NCI-H1417 (cell line): Measurements from ENCODE around the gene KLF8.
"Not testable (repeated sequence)": the region's sequence is repeated elsewhere in the genome, so short reads cannot be mapped to it uniquely, and the experiment has no call there.

ENCODE experiments used
- DNase-seq, 3 experiments: peaks; one replicate each; lab custom pipeline; 2025; lab: John Stamatoyannopoulos, UW

KLF8 gene

DNA sequence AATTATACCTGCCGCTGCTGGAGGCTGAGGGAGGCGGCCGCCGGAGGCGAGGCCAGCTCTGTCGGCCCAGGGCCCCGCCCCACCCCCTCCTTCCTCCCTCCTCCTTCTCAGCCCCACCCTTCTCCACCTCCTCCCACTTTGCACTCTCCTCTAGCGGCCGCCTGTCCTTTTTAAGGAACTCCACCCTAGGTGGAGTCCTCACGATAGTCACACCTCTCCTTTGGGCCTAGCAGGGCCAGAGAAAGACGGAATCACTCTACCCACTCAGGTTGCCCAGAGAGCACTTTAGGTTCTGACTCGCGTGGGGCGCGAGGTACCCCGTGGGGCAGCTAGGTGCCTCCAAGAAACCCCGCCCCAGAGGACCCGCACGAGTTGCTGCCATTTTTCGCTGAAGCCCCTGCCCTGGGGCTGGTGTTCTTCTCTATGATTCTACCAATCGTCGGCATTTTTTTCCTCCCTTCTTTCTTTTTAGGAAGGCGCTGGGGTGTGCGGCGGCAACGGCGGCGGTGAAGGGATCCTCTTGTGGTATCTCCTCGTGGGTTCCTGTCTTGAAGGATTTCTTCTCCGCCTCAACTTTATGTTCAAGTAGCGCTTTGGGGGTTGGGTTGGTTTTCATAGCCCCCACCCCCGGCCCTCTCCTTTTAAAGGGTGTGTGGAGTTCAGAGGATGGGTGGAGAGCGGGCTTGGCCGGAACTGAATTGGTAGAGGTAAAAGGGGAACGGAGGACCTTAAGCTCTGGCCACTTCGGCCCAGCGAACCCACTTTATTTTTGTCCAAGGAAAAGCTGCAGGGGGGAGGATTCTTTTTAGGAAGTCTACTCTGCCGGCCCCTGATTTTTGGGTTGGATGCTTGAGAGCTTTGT lies at the start of gene KLF8:
Gene KLF8, plus strand, starts transcription at position 136 of the 862 bp plus-strand sequence. CDS start 979 bp downstream, outside the sequence.
- peak in 1 of 3 experiments; percentile 0 for DNase-seq

DNA sequence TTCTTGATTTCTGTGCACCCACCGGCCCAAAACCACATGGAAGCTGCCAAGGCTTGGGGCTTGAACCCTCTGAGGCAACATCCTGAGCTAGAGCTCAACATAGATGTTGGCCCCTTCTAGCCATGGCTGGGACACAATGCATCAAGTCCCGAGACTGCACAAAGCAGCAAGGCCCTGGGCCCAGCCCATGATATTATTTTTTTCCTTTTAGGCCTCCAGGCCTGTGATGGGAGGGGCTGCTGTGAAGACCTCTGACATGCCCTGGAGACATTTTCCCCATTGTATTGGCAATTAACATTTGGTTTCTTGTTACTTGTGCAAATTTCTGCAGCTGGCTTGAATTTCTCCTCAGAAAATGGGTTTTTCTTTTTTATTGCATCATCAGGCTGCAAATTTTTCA lies 25.2 kb upstream of the KLF8 start:
- DNase-seq, result not testable (repeated sequence)

DNA sequence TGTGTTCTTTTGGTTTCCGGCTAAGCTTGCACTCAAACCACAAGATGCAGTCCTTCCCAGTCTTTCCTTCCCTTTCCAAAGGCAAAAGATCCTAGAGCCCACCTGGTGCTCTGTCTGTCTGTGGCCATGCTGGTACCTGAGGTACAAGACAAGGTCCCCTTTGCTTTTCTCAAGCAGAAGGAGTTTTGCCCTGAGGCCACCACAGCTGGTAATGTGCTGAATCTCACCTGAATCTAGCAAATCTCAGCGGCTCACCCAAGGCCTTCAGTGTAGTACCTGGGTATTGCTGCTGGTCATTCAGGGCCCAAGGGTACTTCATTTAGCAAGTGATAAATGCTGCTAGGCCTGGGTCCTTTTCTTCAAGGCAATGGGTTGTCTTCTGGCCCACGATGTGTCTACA lies 20.5 kb upstream of the KLF8 start:
- DNase-seq, result no peak

DNA sequence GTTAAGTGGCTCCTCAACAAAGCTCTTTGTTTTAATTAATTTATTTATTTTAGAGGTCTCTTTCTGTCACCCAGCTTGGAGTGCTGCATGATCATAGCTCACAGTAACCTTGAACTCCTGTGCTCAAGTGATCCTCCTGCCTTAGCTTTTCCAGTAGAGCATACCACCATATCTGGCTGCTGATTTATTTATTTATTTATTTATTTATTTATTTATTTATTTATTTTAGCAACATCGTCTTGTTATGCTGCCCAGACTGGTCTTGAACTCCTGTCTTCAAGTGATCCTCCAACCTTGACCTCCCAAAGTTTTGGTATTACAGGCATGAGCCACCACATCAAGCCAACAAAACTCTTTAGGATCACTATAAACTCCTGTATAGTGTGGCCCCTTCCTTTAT lies 15.8 kb upstream of the KLF8 start:
- no peak for DNase-seq

DNA sequence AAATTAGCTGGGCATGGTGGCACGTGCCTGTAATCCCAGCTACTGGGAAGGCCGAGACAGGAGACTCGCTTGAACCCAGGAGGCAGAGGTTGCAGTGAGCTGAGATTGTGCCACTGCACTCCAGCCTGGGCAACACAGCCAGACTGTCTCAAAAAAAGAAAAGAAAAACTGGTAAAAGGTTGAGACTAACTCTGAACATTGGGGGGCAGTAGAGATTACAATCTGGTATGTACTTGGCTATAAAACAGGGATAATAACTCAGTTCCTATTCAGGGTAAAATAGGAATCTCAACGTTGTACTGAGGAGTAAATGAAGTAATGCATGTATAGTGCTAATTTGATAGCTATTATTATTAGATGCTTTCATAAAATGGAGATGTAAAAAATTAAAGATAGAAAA lies 12.5 kb upstream of the KLF8 start:
- DNase-seq, result peak in 1 of 3 experiments; percentile 2

DNA sequence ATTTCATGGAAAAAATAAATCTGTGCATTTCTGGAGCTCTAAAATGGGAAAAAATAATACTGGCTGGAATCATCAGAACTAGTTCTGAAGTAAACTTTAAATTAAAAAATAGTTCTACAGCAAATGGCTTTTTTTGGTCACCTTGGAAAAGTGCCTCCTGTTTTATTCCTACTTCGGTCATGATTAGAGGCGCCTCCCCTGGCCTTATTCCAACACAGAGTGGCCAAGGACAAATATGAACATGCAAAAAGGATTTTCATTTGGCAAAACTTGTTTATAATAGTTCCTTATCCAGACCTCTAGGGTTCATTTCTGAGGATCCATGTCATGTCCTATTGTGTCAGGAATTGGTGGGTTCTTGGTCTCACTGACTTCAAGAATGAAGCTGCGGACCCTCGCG lies 11.1 kb upstream of the KLF8 start:
- DNase-seq, result no peak

DNA sequence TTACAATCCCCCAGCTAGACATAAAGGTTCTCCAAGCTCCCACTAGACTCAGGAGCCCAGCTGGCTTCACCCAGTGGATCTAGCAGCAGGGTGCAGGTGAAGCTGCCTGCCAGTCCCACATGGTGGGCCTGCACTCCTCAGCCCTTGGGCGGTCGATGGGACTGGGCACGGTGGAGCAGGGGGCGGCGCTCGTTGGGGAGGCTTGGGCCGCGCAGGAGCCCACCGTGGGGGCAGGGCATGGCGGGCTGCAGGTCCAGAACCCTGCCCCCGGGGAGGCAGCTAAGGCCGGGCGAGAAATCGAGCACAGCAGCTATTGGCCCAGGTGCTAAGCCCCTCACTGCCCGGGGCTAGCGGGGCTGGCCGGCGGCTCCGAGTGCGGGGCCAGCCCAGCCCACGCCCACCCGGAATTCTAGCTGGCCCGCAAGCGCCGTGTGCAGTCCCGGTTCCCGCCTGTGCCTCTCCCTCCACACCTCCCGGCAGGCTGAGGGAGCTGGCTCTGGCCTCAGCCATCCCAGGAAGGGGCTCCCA lies 9.6 kb upstream of the KLF8 start:
- DNase-seq, result no peak

DNA sequence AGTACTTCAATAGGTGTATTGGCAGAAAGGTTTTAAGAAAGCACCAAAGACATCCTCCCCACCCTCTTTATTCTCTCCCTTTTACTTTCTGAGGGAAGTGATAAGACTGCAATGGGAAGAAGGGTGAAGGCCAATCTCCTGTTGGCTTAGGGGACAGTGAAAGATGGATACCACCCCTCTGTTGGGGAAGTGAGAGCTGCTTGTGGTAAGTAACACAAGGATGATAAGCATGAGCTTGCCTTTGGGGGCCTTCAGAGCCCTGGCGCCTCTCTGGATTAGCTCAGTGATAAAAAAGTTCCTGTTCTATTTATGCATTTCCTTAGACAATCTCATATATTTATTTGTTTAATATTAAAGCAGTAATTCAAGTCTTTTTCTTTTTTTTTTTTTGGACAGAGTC lies 5.2 kb upstream of the KLF8 start:
- no peak for DNase-seq

DNA sequence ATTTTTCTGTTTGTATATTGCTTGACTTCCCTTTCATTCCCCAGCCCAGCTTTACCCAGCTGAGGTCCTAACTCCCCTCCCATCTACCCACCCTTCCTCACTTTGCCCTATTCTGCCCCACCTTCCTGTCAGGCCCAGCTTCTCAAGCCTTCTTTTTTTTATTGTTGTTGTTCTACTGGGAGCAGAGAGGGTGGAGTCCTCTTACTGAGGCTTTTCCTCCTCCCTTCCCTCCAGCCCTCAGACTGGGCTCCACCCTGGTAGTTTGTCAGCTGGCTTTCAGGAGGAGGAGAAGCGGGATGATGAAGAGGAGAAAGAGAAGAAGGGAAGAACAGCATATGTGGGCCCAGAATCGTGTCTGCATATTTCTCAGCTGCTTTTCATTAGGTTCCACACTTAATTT lies 3.2 kb upstream of the KLF8 start:
- no peak for DNase-seq

DNA sequence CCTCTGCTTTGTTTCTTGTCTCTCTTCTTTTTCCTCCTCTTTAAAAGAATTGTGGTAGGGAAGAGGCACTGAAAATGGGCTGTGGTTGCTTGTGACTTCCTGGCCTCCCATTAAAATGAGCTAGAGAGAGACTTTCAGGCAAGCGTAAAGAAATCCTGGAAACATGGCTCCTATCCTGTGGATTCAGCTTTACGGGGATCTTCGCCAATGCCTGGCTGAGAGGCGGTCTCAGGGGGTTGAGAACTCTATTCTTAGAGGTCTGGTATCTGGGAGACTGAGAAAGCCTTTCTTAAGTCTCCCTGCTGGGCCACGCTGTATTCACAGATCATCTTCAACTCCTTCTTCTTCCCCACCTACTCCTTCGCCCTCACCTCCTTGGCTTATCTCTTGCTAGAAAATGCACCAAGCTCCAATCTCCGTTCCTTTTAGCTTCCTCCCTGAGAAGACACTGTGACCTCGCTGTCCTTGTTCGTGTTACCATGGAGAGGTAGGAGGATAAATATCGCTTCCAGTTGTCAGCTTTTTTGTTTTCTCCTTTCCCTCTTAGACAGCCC lies 542 bp upstream of the KLF8 start:
- no peak for DNase-seq

DNA sequence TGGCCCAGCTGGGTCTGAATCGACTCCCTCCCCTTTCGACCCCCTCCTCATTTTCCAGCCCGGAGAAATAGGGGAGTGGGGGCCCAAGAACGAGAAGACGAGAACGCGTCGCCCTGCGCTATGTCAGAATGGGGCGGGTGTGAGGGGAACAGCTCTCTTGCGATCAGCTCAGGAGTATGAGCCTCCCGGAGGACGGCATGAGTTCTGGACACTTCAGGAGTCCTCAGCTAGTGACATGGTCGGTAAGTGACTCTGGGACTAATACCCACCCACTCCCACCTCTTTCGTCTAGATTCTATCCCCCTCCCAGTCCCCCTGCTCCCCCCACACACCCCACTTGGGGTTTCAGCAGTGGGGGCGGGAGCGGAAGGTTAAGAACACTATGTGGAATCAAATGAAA lies 944 bp downstream of the KLF8 start:
- DNase-seq, result no peak

DNA sequence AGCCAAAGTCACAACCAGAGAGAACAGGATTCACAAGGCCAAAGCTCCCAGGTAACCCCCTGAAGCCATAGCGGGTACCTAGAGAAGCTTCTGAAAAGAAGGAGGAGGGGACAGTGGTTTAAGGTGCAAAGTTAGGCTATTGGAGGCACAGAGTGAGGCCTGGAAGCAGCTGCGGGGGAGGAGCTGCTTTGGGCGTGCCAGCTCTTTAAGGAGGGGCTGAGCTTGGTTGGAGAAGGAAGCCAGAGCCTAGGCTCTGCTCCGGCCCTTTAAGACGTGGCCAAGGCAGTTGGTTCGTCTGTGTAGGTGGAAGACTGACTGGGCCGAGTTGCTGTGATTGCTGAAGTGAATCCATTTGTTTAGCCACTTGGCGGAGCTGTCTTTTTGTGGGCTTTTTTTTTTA lies 1.5 kb downstream of the KLF8 start:
- no peak for DNase-seq

DNA sequence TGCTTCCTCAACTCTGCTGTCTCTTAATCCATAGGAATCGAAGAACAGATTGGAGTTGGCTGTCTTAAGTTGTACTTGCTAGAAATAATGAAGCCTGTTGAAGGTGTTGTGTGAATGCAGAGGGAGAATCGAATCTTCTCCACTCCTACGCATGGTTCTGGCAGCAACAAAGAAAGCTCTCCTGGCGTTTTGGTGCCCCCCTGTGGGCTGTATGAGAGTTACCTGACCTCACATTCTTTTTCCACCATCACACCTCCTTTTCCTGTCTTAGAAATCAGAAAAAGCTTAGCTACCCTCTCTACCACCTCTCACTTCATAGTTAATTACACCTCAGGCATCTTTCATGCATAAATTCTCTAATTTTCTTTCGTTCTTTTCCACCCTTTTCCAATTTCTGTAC lies 16.3 kb downstream of the KLF8 start:
- peak in 2 of 3 experiments; percentile 25 to 70 for DNase-seq

DNA sequence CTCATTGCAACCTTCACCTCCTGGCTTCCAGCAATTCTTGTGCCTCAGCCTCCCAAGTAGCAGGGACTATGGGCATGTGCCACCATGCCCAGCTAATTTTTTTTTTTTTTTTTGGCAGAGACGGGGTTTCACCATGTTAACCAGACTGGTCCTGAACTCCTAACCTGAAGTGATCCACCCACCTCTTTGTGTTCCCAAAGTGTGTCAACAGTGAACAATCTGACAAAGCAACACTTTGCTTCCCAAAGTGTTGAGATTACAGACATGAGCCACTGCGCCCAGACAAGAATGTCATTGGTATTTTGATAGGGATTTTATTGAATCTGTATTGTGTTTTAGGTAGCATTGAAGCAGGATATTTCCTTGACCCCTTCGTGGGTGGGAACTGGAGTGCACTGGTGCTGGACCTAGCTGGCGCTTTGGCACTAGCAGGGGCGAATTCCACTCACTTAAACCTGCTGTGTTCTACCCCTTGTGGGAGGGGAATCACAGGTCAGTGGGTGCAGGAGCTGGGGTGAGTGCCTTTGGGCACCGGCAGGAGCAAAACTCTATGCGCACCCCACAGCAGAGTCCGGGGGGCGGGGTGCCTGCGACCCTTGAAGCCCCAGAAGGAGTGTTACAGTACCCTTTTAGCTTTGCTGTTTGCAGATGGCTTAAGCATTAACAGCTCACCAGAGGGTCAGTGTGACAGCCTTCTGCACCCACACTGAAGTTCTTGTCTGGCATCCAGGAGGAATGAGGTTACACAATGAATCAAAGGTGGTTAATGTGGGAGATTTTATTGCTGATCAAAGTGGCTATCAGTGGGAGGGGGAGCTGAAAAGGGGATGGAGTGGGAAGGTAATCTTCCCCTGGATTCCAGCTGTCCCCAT lies 21.9 kb downstream of the KLF8 start:
- no peak for DNase-seq

DNA sequence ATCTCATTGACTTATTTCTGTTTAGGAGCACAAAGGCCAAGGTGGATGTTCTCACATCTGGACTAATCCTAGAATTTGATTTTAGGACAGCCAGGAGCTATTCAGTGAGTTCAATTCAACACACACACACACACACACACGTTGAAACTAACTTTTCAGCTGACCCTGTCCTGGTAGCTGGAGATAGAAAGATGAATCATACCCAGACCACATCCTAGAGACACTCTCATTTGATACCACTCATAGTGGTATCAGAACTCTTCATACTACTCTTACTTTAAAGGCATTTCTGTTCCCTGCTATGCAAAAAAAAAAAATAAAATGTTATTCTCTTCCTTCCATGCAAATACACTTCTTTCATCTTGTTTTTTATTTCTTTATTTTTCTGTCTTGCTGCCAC lies 36.7 kb downstream of the KLF8 start:
- DNase-seq, result no peak

DNA sequence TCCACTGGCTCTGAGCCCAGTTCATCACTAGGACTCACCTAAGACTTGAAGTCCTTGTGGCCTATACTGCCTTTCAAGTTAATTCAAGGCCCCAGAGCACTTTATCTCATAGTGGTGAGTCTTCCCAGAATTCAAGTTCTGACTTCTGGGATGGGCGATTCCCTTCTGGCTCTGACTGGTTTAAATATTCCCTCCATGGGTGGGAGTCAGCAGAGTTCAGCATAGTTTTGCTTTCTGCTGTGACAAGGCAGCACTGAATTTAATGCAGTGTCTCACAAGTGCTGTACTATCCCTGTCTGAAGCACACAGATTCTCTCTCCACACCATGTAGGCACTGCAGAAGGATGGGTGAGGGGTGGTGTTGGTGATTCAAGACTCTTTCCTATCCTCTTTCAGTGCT lies 46.5 kb downstream of the KLF8 start:
- no peak for DNase-seq

DNA sequence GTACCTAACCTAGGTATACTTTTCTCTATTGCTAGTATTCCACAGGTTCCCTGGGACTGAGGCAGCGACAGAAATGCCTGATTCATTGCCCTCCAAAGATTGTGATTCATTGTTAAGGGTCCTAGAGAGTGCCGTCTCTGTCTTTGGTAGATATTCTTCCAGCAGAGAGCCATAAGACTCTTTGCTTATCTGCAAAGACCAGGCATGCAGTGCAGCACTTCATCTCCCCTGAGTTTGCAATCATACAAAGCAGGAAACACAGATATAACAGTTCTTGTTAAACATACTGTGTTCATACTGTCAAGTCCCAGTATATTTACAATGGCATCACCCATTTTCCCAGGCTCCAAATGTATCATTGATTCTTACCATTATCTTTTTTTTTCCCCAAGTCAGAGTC lies 47.7 kb downstream of the KLF8 start:
- no peak for DNase-seq

DNA sequence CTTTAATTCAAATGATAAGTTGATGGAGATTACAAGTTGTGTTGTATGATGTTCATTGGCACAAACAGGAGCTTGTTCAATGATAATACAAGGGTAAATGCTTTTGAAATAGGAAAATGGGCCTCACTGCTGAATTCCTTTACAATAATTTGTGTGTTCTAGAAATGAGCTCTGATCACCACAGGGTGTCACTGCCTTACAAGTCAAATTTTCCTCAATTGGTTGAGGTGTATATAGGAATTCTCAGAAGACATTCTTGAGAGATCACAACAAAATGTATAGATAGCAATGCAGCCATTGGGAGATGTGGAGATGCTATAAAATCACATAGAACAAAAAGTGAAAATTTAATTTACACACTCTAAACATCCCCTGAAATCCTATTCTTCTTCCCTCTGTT lies 49.6 kb downstream of the KLF8 start:
- peak in 1 of 3 experiments; percentile 45 for DNase-seq

DNA sequence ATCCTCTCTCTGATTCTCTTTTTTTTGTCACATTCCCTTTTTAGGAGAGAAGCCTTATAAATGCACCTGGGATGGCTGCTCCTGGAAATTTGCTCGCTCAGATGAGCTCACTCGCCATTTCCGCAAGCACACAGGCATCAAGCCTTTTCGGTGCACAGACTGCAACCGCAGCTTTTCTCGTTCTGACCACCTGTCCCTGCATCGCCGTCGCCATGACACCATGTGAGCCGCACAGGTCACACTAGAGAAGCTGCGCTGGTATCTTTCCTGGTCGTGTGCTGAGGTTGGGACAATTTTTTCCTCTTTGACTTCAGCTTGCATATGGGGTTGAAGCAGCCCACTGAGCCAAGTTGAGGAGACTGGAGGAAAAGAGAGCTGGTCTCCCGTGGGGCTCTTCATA lies 52.1 kb downstream of the KLF8 start:
- peak in 1 of 3 experiments; percentile 50 for DNase-seq

DNA sequence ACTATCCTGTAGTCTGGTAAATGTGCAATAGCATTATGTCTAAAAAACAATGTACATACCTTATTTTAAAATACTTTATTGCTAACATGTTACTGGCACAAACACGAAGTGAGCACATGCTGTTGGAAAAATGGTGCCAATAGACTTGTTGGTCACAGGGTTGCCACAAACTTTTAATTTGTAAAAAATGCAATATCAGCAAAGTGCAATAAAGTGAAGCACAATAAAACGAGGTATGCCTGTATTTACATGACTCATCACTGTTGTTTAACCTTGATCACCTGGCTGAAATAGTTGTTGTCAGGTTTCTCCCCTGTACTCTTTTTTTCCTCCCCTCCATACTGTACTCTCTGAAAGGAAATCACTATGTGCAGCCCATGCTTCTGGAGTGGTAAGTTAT lies 56.5 kb downstream of the KLF8 start:
- no peak for DNase-seq

DNA sequence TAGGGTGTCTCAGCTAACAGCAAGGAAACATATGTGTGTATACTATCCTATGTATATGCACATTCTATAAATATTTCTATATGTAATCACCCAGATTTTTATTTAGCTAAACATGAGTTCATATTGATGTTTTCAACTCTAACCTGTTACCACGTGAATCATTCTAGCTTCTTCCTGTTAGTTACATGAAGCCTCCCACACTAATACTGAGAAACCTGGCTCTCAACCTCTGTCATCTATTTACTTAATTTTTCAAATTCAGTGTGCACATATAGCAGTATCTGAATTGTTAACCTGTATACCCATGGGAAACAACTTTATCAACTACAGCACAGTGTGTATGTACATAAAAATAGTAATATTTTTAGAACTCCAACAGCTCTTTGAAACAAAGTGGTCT lies 57.3 kb downstream of the KLF8 start:
- DNase-seq, result no peak

DNA sequence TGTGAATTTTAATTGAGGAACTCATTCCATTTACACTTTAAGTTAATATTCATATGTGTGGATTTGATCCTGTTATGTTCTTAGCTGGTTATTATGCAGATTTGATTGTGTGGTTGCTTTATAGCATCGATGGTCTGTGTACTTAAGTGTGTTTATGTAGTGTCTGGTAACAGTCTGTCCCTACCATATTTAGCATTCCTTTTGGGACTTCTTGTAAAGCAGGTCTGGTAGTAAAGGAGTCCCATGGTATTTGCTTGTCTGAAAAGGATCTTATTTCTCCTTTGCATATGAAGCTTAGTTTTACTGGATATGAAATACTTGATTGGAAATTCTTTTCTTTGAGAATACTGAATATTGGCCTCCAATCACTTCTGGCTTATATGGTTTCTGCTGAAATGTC lies 76.6 kb downstream of the KLF8 start:
- no peak for DNase-seq

DNA sequence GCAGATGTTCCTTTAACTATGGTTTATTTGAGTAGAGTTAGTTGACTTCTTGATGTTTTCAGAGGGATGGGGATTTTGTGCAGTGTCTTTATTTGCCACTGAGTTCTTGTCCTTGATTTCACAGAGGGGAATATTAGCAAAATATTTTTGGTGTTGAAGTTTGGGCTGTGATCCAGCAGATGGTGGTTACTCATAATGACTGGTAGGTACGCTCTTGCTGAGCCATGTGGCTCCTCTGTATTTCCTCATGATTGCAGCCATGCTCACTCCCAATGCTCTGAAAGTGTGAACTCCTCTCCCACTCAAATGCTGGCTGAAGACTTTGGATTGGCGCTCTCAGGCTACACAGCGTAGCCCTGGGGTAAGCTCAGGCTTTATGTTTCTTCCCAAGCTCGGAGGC lies 77.7 kb downstream of the KLF8 start:
- DNase-seq, result no peak
